8988T (cell line): ENCODE measurements around the gene MDC1.
A peak's percentile ranks its signal among the peaks of the same experiment; 100 is the strongest.
"Not testable (repeated sequence)": the region's sequence is repeated elsewhere in the genome, so short reads cannot be mapped to it uniquely, and the experiment has no call there.

ENCODE experiments used
- DNase-seq: peaks from one replicate; pipeline ENCODE4 v3.0.0; 2011

The MDC1 gene, protein sequence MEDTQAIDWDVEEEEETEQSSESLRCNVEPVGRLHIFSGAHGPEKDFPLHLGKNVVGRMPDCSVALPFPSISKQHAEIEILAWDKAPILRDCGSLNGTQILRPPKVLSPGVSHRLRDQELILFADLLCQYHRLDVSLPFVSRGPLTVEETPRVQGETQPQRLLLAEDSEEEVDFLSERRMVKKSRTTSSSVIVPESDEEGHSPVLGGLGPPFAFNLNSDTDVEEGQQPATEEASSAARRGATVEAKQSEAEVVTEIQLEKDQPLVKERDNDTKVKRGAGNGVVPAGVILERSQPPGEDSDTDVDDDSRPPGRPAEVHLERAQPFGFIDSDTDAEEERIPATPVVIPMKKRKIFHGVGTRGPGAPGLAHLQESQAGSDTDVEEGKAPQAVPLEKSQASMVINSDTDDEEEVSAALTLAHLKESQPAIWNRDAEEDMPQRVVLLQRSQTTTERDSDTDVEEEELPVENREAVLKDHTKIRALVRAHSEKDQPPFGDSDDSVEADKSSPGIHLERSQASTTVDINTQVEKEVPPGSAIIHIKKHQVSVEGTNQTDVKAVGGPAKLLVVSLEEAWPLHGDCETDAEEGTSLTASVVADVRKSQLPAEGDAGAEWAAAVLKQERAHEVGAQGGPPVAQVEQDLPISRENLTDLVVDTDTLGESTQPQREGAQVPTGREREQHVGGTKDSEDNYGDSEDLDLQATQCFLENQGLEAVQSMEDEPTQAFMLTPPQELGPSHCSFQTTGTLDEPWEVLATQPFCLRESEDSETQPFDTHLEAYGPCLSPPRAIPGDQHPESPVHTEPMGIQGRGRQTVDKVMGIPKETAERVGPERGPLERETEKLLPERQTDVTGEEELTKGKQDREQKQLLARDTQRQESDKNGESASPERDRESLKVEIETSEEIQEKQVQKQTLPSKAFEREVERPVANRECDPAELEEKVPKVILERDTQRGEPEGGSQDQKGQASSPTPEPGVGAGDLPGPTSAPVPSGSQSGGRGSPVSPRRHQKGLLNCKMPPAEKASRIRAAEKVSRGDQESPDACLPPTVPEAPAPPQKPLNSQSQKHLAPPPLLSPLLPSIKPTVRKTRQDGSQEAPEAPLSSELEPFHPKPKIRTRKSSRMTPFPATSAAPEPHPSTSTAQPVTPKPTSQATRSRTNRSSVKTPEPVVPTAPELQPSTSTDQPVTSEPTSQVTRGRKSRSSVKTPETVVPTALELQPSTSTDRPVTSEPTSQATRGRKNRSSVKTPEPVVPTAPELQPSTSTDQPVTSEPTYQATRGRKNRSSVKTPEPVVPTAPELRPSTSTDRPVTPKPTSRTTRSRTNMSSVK (N-terminal part only)

DNA sequence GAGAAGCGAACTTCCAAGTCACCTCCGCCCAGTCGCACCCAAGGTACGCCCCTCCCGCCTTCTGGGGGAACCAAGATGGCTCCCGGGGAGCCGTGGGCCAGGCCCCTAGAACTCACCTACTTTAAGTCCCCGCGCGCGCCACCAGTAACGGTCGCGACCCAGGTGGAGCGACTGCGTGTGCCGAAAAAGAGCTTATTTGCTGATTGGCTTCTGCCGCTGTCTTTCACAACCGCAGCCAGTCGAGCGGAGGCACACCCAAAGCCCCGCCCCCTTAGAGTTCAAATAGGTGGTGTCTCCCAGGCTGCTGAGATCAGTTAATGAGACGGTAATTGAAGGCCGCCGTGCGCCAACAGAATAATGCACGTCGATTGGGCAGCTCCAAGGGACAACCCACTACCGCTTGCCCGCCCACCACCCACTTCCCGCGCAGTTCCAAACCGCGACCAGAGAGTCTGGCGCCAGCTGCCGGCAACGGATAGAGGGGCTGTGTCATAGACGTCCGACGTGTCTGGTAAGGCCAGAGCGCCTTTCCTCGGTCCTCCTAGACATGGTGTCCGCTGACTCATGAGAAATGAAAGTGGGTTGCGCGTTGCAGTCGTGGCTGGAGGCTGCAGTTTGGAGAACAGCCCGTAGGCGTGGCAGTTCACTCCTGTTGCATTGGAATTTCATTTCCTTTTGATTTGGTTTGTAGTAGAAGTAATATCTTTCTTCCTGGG is at the start of gene MDC1:
Gene MDC1, minus strand, starts transcription at position 153 of the 716 bp plus-strand sequence. CDS start 2,106 bp downstream, outside the sequence.
- DNase-seq: peak; percentile 88

DNA sequence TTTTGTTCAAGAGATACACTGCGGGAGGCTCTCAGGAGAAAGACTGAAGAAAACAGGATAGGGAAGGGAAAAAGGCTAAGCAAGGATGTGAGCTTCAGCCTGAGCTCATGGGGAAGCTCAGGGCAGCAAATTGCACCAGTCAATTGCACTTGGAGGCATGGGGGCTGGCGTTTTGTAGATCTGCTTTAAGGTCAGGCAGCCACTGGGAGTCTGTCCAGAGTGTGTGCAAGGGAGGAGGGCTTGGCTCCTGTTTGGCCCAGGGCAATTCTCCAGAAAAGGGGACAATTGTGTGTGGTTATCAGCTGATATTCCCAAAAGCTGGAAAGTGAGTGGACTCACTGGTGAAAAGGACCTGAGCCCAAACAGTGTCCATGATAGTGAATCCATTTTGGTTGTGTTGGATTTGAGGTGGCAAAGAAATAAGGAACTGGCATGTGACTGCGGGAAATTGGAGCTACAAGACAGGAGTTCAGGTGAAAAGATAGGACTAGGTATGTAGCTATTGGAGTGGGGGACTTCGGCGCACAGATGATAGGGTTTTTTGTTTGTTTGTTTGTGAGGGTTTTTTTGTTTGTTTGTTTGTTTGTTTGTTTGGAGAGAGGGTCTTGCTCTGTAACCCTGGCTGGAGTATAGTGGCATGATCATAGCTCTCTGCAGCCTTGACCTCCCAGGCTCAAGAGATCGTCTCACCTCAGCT is 49.5 kb upstream of the MDC1 start:
- no peak for DNase-seq

DNA sequence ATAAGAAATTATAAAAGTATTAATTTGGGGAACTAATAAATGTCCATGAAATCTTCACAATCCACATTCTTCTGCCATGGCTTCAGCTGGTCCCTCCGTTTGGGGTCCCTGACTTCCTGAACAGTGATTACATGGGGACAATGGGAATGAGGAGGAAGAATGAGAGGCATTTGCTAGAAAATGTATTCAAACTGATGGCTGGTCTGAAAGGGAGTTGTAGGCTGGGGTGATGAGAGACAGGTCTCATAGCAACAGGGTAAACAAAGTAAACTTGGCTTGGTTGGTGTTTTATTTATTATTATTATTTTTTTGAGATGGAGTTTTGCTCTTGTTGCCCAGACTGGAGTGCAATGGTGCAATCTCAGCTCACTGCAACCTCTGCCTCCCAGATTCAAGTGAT is 48.4 kb upstream of the MDC1 start:
- not testable (repeated sequence) for DNase-seq

DNA sequence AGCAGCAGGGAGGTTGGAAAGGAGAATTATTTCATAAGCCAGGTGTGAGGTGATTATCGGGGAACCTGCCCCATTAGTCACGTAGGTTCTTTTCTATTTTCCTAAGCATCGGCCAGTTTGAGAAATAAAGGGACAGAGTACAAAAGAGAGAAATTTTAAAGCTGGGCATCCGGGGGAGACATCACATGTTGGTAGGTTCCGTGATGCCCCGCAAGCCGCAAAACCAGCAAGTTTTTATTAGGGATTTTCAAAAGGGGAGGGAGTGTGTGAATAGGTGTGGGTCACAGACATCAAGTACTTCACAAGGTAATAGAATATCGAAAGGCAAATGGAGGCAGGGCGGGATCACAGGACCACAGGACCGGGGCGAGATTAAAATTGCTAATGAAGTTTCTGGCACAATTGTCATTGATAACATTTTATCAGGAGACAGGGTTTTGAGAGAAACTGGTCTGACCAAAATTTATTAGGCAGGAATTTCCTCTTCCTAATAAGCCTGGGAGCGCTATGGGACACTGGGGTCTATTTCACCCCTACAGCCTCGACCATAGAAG is 47.5 kb upstream of the MDC1 start:
- not testable (repeated sequence) for DNase-seq

DNA sequence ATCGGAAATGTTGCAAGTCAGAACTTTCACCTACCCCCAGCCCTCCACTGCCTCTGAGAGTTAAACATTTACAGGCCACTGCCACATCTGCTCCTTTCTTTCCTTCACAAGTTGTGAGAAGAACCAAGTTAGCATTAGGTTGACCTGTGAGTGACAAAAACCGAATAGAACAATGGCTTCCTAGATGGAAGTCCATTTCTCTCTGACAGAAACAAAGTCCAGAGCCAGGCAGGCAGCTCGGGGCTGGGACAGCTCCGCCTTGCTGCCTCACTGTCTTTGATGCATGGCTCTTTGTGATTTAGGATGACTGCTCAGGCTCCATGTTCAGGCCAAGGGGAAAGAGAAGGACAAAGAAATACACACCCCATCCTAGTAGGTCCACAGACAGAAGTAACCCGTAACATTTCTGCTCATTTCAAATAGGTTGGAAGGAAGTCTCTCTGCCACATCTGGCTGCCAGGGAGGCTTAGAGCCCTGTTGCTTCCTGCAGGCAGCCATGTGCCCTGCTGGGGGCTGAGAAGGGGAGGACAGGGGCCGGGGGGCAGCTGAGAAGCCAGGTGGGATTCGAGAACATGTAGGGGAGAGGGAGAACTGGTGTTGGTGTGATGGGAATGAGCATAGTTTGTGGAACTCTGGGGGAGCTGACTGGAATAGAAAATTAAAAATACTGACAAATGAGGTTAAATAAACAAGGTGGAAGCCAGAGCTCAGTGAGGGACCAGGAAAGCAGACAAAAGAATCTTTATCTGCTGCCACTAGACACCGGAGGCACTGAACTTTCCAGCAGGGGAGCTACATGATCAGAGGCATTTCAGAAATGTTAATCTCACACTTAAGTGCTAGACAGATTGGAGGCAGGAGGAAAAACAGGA is 46.8 kb upstream of the MDC1 start:
- peak; percentile 46 for DNase-seq

DNA sequence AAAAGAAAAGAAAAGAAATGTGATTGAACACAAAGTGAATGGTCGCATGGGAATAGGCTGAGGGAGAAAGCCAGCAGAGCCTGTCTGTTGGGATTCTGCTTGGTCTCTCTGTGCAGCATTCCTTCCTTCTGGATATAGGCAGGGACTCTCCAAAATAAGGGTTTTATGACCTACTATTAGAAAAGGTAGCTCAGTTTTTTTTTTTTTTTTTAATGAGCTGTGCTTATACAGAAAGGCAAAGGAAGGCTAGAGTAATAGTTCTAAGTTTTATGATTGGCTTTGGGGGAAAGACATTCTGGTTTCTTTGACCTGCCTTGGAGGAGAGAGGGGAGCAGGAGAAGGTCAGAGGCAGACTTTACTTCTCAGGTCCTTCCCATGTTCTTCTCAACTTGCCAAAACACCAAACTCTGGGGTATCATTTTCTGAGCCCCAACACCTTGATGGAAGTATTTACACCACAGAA is 46.1 kb upstream of the MDC1 start:
- DNase-seq: no peak

DNA sequence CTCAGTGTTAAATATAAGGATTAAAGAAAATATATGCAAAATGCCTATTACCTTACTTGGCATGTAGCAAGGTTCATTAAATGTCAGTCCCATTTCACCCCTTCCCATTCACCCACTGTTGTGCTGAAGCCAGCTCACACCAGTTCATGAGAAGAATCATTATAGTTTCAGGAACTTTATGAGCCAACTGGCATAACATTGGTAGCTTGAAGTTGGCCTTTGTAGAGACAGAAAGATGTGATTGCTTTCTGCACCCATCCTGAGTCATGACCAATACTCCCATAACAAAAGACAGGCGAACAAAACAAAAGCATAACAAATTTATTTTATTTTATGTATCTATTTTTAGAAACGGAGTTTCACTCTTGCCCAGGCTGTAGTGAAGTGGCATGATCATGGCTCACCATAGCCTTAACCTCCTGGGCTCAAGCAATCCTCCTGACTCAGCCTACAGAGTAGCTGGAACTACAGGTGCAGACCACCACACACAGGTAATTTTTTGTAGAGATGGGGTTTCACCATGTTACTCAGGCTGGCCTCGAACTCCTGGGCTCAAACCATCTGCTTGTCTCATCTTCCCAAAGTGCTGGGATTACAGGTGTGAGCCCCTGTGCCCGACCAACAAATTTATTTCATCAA is 44.8 kb upstream of the MDC1 start:
- DNase-seq: no peak

DNA sequence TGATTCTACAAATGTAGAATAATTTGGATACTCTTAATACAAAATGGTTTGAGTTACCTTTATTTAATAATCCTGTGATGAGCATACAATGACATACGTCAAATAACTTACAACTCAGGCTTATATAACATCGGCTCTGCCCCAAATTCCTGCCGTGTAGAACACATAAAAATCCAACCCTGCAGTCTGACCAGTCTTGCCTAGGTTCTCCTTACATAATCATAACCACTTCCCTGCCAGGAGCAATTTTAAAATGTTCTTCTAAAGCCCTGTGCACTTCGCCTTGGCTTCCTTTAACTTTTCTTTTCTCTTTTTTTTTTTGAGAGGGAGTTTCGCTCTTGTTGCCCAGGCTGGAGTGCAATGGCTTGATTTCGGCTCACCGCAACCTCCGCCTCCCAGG is 43.5 kb upstream of the MDC1 start:
- DNase-seq: no peak

DNA sequence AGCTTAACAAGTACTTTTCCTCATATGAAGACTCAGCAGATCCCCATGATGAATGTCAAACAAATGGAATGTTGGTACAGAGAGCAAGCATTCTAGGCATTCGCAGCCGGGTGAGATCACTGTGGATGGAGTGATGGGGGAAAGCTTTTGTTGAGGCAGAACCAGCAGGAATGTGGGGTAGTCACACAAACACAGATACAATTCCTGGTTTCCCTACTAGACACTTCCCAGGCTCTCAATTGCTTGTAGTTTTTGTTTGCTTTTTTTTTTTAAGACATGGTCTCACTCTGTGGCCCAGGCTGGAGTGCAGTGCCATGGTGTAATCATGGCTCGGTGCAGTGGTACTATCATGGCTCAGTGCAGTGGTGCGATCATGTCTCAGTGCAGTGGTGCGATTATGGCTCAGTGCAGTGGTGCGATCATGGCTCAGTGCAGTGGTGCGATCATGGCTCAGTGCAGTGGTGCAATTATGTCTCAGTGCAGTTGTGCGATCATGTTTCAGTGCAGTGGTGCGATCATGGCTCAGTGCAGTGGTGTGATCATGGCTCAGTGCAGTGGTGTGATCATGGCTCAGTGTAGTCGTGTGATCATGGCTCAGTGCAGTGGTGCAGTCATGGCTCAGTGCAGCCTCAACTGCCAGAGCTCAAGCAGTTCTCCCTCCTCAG is 42.6 kb upstream of the MDC1 start:
- peak; percentile 71 for DNase-seq

DNA sequence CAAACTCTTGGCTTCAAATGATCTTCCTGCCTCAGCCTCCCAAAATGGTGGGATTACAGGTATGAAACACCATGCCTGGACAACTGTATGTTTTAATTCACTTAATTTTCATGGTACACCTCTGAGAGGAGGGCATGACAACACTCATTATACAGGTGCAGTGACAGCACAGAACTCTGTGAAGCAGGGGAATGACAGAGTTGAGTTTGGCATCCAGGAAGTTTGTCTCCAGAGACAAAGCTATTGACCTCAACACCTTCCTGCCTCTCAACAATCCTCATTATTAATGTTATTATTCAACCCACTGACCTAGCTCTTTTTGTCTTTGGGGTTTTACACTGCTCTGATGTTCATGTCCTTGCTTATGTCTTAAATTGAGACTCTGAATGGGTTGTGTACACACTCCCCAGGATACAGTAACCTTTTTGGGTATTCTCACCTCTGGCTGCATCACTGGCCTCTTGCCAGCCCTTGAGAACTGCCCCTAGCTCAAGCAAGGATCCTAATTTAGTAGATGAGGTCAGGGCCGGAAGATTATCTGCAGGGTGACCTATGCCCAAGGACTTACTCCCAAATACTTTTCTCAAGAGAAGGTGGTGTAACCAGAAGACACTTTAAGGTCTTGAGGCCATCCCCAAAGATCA is 40.3 kb upstream of the MDC1 start:
- DNase-seq: no peak

DNA sequence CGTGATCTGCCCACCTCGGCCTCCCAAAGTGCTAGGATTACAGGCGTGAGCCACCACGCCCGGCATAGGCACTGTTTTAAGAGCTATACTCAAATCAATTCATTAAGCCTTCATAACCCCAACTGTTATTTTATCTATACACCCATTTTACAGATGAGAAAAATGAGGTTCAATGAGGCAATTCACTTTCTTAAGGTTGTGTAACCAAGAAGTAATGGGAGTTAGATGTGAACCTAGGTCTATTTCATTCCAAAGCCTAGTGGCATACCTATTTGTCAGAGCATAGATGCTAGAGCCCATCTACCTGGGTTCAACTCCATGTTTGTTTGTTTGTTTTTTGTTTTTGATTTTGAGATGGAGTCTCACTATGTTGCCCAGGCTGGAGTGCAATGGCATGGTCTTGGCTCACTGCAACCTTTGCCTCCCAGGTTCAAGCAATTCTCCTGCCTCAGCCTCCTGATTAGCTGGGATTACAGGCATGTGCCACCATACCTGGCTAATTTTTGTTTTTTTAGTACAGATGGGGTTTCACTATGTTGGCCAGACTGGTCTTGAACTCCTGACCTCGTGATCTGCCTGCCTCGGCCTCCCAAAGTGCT is 39.4 kb upstream of the MDC1 start:
- not testable (repeated sequence) for DNase-seq

DNA sequence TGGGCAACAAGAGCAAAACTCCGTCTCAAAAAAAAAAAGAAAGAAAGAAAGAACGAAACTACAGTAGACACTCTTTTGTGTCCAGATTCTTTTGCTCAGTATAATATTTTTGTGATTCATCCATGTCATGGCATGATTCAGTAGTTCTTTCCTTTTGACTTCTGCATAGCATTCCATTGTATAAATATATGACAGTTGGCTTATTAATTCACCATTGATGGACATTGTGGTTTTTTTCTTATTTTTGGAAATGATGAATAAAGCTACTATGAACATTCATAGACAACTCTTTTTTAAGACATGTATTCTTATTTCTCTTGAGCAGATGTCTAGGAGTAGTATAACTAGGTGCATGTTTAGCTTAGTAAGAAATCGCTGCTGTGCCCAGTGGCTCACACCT is 37.5 kb upstream of the MDC1 start:
- DNase-seq: no peak

DNA sequence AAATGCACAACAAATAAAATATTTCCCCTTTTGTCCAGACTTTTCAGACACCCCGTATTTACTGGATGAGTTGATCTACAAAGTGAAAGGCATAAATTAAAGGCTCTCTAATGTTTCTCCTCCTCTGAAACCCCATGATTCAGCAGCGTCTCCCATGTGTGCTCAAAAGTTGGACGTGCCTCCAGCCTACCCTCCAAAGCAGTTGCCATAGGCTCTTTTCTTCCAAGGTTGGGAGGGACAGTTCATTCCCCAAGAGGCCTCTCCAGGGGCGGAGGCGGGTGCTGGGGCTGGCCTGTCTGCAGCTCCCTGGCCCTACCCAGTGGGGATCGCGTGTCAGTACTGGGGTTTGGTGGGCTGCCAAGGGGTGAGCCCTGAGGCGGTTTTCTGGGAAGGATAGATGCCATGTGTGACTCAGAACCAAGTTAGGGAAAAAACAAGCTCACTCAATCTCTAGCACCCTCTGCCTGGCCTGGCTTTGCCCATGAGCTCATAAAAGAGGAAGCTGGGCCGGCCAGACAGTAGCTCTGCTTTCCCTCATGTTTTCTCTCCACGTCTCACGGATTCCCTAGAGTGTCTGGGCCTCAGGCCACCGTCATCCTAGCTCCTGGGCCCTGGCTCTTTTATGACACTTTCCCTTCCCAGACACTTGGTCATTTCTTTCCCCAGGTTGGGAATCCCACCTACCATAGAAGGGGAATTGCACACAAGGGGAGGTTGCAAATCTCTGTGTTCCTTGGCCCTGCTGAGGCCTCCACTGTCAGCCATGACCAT is 35.3 kb upstream of the MDC1 start:
- peak; percentile 59 for DNase-seq

DNA sequence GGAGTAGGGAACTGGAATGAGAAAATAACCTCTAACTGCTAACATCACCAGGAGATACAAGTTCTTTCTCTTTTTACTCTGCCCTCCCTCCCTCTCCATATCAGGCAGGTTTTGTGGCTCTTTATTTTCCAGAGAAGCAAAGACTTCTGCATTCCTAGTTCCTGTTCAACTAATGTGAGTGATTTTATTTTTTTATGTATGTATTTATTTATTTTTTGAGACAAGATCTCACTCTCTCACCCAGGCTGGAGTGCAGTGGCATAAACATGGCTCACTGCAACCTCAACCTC is 33.2 kb upstream of the MDC1 start:
- DNase-seq: no peak

DNA sequence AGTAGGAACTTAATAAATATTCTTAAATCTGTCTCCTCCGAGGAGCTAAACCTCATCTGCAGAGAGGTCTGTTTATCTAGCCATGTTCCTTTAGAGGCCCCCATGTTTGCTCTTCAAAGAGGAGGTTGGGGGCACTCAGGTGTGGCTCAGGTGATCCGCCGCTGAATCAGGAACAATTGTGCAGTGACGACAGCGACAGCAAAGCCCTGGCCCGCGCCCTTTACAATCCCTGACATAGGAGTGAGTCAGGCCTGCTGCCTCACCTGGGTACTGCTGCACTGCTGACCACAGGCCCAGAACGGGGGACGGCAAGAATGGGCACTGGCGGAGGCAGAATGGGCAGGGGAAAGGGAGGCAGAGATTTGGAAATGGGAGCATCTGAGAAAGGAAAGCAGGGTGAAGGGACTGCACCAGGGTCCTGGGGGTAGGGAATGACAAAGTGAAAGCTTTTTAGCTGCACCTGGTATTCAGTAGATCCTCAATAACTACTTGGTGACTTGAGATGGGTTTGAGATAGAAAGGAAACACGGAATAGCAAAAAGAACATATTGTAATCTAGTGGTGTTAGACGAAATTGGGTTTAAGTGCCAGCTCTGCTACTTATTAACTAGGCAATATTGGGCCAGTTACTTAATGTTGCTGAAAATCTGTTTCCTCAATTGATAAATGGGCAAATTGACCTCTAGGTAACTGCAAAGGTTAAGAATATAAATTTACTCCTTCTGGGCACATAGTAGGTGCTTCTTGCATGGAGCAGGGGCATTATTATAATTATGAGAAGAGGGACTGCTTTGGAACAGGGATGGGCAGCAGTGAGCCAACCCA is 32.7 kb upstream of the MDC1 start:
- no peak for DNase-seq

DNA sequence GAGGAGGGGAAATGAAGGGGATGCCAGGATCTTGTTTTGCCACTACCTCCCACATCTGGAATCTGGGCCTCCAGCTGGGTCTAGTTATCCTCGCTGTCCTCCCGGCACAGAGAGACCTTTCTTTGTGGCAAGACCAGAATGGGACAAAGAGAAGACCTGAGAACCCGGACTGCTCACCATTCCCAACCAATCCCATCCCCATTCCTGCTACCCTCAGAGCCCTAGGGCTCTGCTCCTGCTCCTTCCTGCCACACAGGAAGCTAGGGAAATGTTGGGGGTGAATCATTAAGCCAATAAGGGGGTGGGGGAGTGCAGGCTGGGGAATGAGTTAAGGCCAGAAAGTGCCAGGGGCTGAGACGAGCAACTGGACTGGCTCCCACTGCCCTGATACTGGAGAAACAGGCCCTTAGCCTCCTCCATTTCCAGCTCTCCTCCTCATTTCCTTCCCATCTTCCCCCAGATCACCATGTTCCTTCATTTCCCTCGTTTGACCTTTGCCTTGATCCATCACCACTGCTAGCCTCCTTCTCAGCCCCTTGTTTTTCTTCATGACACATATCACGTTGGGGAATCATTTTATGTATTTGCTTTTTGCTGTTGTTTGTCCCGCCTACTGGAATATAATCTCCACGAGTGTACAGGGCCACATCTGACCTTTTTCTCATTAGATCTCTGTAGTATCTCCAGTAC is 31.9 kb upstream of the MDC1 start:
- DNase-seq: no peak
